Measurements from ENCODE around the gene CERT1. TPM values are rescaled to one million over a fixed set of nuclear protein-coding genes. Genes with fewer than 3 reads are reported as not detected.

The CERT1 gene
- total RNA-seq, 5 donors from 2014 or later (not counting 1 experiment from before 2014, with no cell fraction given) = 35.7 to 39.4 (median 38.0) TPM

DNA sequence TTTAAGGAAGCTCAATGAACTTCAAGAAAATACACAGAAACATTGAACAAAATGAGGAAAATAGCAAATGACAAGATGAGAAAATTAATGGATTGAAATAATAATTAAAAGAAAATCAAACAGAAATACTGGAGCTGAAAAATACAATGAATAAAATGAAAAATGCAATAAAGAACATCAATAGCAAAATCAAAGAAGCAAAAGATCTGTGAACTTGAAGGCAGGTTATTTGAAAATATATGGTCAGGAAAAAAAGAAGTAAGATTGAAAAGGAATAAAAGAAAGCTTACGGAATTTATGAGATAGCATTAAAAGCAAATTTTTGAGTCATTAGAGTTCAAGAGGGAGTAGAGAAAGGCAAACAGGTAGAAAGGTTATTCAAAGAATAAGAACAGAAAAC is 42.4 kb downstream of the CERT1 start:
- ChIA-PET POLR2A (interaction anchor here in 1 of 2 donors (0.7 kb wide), 1 partner anchor 1908 kb away, joined by 3 read pairs; no protein-coding TSS in a partner anchor), CTCF (no interaction called here)
- Histone ChIP-seq H3K36me3 (ENCODE audit: control insufficient read depth in 2 of 2, extremely low read depth in 1 of 2, insufficient read depth in 1 of 2, low read length in 1 of 2) (no peaks in the 10 kb centered on the region), H3K4me3 (ENCODE audit: control insufficient read depth in 1 of 2, extremely low read depth in 1 of 2, low read length in 1 of 2) (no peak overlapping the region), H3K9me3 (peaks cover 10% of the 10 kb centered on the region), H3K27ac (ENCODE audit: low read length) (no peak overlapping the region), H3K27me3 (replicated peaks in 1 of 2; ENCODE audit: control insufficient read depth in 2 of 2, extremely low read depth in 1 of 2, insufficient read depth in 2 of 2, low read length in 1 of 2) (no peaks in the 10 kb centered on the region), H3K4me1 (ENCODE audit: control insufficient read depth in 1 of 2, extremely low read depth in 1 of 2, insufficient read depth in 2 of 2, low read length in 2 of 2) (peaks cover 2 to 11% of the 10 kb centered on the region in 2 experiments)
- Mint-ChIP-seq H3K4me3 (no peak overlapping the region), H3K9me3 (peaks cover 21 to 38% (median 22%) of the 10 kb centered on the region in 3 donors), H3K27ac (no peak overlapping the region), H3K36me3 (peaks cover 64% of the 10 kb centered on the region), H3K4me1 (peaks cover 29 to 40% (median 37%) of the 10 kb centered on the region in 3 donors), H3K27me3 (no peaks in the 10 kb centered on the region)
- 100% methylated on average over 1 of the region's 1 CpG for WGBS (ENCODE audit: insufficient coverage)
- no peak for DNase-seq
- no peak for ATAC-seq (replicated peaks in 1 of 4)

DNA sequence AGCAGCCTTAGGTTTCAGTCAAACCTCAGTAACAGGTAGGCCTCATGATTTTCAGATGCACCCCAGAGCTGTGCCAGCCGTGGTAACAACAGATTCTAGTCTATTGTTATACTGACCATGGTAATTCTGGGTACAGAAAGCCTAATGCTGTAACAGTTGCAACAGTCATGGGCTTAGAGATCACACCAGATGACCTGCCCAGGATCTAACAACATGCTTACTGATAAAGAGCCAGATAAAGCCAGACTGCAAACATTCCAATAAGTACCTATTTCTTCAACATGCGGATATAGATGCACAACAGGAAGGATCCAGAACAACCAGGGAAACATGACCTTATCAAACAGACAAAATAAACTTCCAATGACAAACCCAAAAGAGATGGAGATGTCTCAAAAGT is 42.8 kb downstream of the CERT1 start:
- H3K4me1 ChIP-seq (ENCODE audit: control insufficient read depth in 1 of 2, extremely low read depth in 1 of 2, insufficient read depth in 2 of 2, low read length in 2 of 2) = peaks cover 2 to 11% of the 10 kb centered on the region in 2 experiments
- ChIA-PET POLR2A (interaction anchor here in 1 of 2 donors (0.7 kb wide), 1 partner anchor 1908 kb away, joined by 3 read pairs; no protein-coding TSS in a partner anchor), CTCF (no interaction called here)
- Mint-ChIP-seq H3K4me1 (peaks cover 33 to 43% (median 41%) of the 10 kb centered on the region in 3 donors), H3K4me3 (no peak overlapping the region), H3K27ac (no peak overlapping the region), H3K27me3 (no peaks in the 10 kb centered on the region), H3K36me3 (peaks cover 67% of the 10 kb centered on the region), H3K9me3 (peaks cover 21 to 38% (median 22%) of the 10 kb centered on the region in 3 donors)
- H3K27me3 ChIP-seq (replicated peaks in 1 of 2; ENCODE audit: control insufficient read depth in 2 of 2, extremely low read depth in 1 of 2, insufficient read depth in 2 of 2, low read length in 1 of 2) = no peaks in the 10 kb centered on the region
- no peak for ATAC-seq (replicated peaks in 1 of 4)
- no peaks in the 10 kb centered on the region for H3K36me3 ChIP-seq (ENCODE audit: control insufficient read depth in 2 of 2, extremely low read depth in 1 of 2, insufficient read depth in 1 of 2, low read length in 1 of 2)
- DNase-seq = no peak
- H3K27ac ChIP-seq (ENCODE audit: low read length) = no peak overlapping the region
- no peak overlapping the region for H3K4me3 ChIP-seq (ENCODE audit: control insufficient read depth in 1 of 2, extremely low read depth in 1 of 2, low read length in 1 of 2)
- H3K9me3 ChIP-seq = peaks cover 10% of the 10 kb centered on the region
- whole genome bisulfite sequencing (ENCODE audit: insufficient coverage) = 89% methylated on average over 1 of the region's 2 CpGs

DNA sequence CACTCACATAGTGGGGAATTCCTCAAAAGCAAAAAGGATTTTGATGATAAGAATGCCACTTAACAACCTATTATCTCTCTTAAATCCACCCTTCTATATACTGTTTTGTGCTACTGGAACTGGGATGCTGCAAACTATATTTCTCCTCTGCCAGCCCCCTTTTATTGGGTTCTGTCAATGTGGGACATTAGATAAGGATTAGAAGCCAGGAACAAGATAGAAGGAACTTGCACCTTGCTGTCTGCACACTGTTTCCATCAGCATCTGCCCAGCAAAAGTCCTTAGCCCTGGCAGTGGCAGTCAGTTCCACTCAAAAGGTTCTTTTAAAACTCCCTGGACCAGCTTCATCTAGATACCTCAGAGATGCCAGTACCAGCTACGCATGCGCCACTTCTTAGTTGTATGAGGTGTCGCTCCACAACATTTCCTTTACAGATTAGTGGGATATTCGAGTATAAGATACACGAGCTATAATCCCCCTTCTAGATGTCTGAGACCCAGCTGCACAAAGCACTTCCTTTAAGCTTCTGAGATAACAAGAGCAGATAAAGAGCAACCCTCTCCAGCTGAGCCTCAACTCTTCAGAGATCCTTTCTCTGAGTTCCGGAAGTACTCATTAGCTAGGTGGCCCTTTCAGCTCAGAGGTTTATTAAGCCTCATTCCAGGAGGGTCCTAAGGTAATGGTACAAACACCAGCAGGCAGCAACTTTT is 45.3 kb downstream of the CERT1 start:
- Mint-ChIP-seq H3K9me3 (peaks cover 12 to 29% (median 21%) of the 10 kb centered on the region in 3 donors), H3K27ac (peak overlapping the region in 1 of 2 donors; percentile 56), H3K27me3 (no peaks in the 10 kb centered on the region), H3K4me3 (peak overlapping the region in 1 of 3 donors; percentile 27), H3K4me1 (peaks cover 51 to 58% (median 57%) of the 10 kb centered on the region in 3 donors), H3K36me3 (peaks cover 61% of the 10 kb centered on the region)
- POLR2A ChIA-PET = interaction anchor here in 1 of 2 donors (0.7 kb wide), 1 partner anchor 258 kb away, joined by 4 read pairs; no protein-coding TSS in a partner anchor
- WGBS (ENCODE audit: insufficient coverage) = no CpG with 5 or more reads among the region's 6 CpGs
- no peaks in the 10 kb centered on the region for H3K27me3 ChIP-seq (replicated peaks in 1 of 2; ENCODE audit: control insufficient read depth in 2 of 2, extremely low read depth in 1 of 2, insufficient read depth in 2 of 2, low read length in 1 of 2)
- CTCF ChIA-PET = interaction anchor here in 1 of 2 donors (0.6 kb wide), 1 partner anchor 12 kb away, joined by 6 read pairs; no protein-coding TSS in a partner anchor
- H3K27ac ChIP-seq (ENCODE audit: low read length) = no peak overlapping the region
- peaks cover 2 to 11% of the 10 kb centered on the region in 2 experiments for H3K4me1 ChIP-seq (ENCODE audit: control insufficient read depth in 1 of 2, extremely low read depth in 1 of 2, insufficient read depth in 2 of 2, low read length in 2 of 2)
- H3K4me3 ChIP-seq (ENCODE audit: control insufficient read depth in 1 of 2, extremely low read depth in 1 of 2, low read length in 1 of 2) = no peak overlapping the region
- peak in 1 of 35 experiments; percentile 5 for DNase-seq
- peaks cover 10% of the 10 kb centered on the region for H3K9me3 ChIP-seq
- peak in 1 of 4 experiments; percentile 16 for ATAC-seq (replicated peaks in 1 of 4)
- no peaks in the 10 kb centered on the region for H3K36me3 ChIP-seq (ENCODE audit: control insufficient read depth in 2 of 2, extremely low read depth in 1 of 2, insufficient read depth in 1 of 2, low read length in 1 of 2)

DNA sequence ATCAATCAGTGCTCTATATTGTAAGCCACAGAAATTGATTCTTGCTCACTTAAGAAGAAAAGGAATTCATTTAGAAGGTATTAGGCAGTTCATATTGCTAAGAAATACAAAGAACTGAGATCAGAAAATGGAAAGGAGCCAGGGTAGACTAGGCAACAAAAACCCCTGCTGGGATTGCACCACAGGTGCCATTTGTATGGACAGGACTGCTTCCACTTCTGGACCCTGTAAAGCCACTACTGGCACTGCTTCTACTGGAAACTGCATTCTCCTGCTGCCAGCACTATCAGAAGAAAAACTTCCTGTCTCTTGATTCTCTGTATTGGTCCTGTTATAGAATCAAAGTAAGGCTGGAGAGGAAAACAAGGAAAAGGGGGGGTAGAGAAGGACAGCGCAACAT is 45.9 kb downstream of the CERT1 start:
- Histone ChIP-seq H3K27me3 (replicated peaks in 1 of 2; ENCODE audit: control insufficient read depth in 2 of 2, extremely low read depth in 1 of 2, insufficient read depth in 2 of 2, low read length in 1 of 2) (no peaks in the 10 kb centered on the region), H3K27ac (ENCODE audit: low read length) (no peak overlapping the region), H3K4me3 (ENCODE audit: control insufficient read depth in 1 of 2, extremely low read depth in 1 of 2, low read length in 1 of 2) (no peak overlapping the region), H3K36me3 (ENCODE audit: control insufficient read depth in 2 of 2, extremely low read depth in 1 of 2, insufficient read depth in 1 of 2, low read length in 1 of 2) (no peaks in the 10 kb centered on the region), H3K9me3 (peaks cover 10% of the 10 kb centered on the region), H3K4me1 (ENCODE audit: control insufficient read depth in 1 of 2, extremely low read depth in 1 of 2, insufficient read depth in 2 of 2, low read length in 2 of 2) (peaks cover 2 to 11% of the 10 kb centered on the region in 2 experiments)
- H3K4me3 Mint-ChIP-seq = no peak overlapping the region
- H3K27me3 Mint-ChIP-seq = no peaks in the 10 kb centered on the region
- ChIA-PET CTCF (interaction anchor here in 1 of 2 donors (0.6 kb wide), 1 partner anchor 12 kb away, joined by 6 read pairs; no protein-coding TSS in a partner anchor), POLR2A (no interaction called here)
- H3K27ac Mint-ChIP-seq = no peak overlapping the region
- peaks cover 8 to 22% (median 16%) of the 10 kb centered on the region in 3 donors for H3K9me3 Mint-ChIP-seq
- ATAC-seq (replicated peaks in 1 of 4) = no peak
- no CpG with 5 or more reads among the region's 1 CpG for WGBS (ENCODE audit: insufficient coverage)
- H3K4me1 Mint-ChIP-seq = peaks cover 58 to 62% (median 61%) of the 10 kb centered on the region in 3 donors
- peaks cover 59% of the 10 kb centered on the region for H3K36me3 Mint-ChIP-seq
- DNase-seq = no peak

DNA sequence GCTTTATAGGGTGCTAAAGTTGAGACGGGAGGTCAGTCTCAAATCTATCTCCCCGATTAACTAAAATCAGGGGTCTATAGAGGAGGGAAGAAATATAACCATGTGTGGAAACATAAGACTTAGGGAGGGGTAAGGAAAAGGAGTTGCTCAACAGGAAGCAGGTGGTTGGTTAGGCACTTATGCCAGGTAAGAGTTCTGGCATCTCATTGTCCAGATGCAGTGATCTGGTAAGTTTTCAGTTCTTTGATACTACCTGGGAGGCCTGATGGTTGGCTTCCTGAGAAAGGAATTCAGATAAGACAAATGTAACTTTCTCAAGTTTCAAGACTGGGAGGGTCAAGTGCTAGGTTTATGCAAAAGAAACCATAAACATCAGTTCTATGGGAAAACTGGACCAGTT is 47.7 kb downstream of the CERT1 start:
- Mint-ChIP-seq H3K27me3 (no peaks in the 10 kb centered on the region), H3K36me3 (peaks cover 51% of the 10 kb centered on the region), H3K4me3 (no peak overlapping the region), H3K27ac (no peak overlapping the region), H3K4me1 (peaks cover 58 to 62% (median 61%) of the 10 kb centered on the region in 3 donors), H3K9me3 (peaks cover 2 to 8% (median 4%) of the 10 kb centered on the region in 3 donors)
- ChIA-PET CTCF (no interaction called here), POLR2A (no interaction called here)
- Histone ChIP-seq H3K27ac (ENCODE audit: low read length) (no peak overlapping the region), H3K4me3 (ENCODE audit: control insufficient read depth in 1 of 2, extremely low read depth in 1 of 2, low read length in 1 of 2) (no peak overlapping the region), H3K36me3 (ENCODE audit: control insufficient read depth in 2 of 2, extremely low read depth in 1 of 2, insufficient read depth in 1 of 2, low read length in 1 of 2) (no peaks in the 10 kb centered on the region), H3K4me1 (ENCODE audit: control insufficient read depth in 1 of 2, extremely low read depth in 1 of 2, insufficient read depth in 2 of 2, low read length in 2 of 2) (peaks cover 2 to 11% of the 10 kb centered on the region in 2 experiments), H3K9me3 (no peaks in the 10 kb centered on the region), H3K27me3 (replicated peaks in 1 of 2; ENCODE audit: control insufficient read depth in 2 of 2, extremely low read depth in 1 of 2, insufficient read depth in 2 of 2, low read length in 1 of 2) (no peaks in the 10 kb centered on the region)
- no peak for ATAC-seq (replicated peaks in 1 of 4)
- DNase-seq = no peak
- 100% methylated on average over 1 of the region's 2 CpGs for WGBS (ENCODE audit: insufficient coverage)

DNA sequence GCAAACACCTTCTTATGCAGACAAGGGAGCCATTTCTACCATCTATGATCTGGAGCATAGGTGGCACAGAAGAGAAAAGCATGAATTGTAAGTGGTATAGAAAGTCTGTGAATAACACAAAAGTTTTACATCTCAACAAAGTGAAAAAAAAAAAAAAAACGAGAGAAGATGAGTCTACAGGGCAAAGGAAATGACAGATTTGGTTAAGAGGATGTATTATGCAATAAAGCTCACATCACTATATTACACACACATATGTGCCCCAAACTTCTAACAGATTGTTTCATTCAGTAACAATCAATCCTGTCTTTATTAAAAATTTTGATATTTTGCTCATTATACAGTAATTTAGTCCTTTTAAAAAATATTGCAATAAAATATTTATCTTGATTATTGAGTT is 49.8 kb downstream of the CERT1 start:
- H3K36me3 Mint-ChIP-seq = peaks cover 48% of the 10 kb centered on the region
- H3K27me3 Mint-ChIP-seq = no peaks in the 10 kb centered on the region
- H3K9me3 ChIP-seq = no peaks in the 10 kb centered on the region
- no peak overlapping the region for H3K4me3 Mint-ChIP-seq
- ChIA-PET CTCF (interaction anchor here (0.7 kb wide), 2 partner anchors 13 to 166 kb away, joined by 6 read pairs; no protein-coding TSS in a partner anchor), POLR2A (no interaction called here)
- peaks cover 2 to 11% of the 10 kb centered on the region in 2 experiments for H3K4me1 ChIP-seq (ENCODE audit: control insufficient read depth in 1 of 2, extremely low read depth in 1 of 2, insufficient read depth in 2 of 2, low read length in 2 of 2)
- H3K36me3 ChIP-seq (ENCODE audit: control insufficient read depth in 2 of 2, extremely low read depth in 1 of 2, insufficient read depth in 1 of 2, low read length in 1 of 2) = peaks cover 0 to 5% of the 10 kb centered on the region in 2 donors
- no peaks in the 10 kb centered on the region for H3K27me3 ChIP-seq (replicated peaks in 1 of 2; ENCODE audit: control insufficient read depth in 2 of 2, extremely low read depth in 1 of 2, insufficient read depth in 2 of 2, low read length in 1 of 2)
- ATAC-seq (replicated peaks in 1 of 4) (no peak), DNase-seq (no peak)
- H3K4me3 ChIP-seq (ENCODE audit: control insufficient read depth in 1 of 2, extremely low read depth in 1 of 2, low read length in 1 of 2) = no peak overlapping the region
- H3K27ac ChIP-seq (ENCODE audit: low read length) = no peak overlapping the region
- H3K27ac Mint-ChIP-seq = no peak overlapping the region
- H3K4me1 Mint-ChIP-seq = peaks cover 52 to 54% (median 53%) of the 10 kb centered on the region in 3 donors
- no CpG with 5 or more reads among the region's 1 CpG for WGBS (ENCODE audit: insufficient coverage)
- no peaks in the 10 kb centered on the region for H3K9me3 Mint-ChIP-seq
